K562 (cell line): ENCODE measurements around the gene OBSCN. TPM values are rescaled to one million over a fixed set of nuclear protein-coding genes. Genes with fewer than 3 reads are reported as not detected.

Experiments used
- CXXC5 ChIP-seq: fragments of 250-450 bp; sonication (Bioruptor Pico); IDR thresholded peaks from 2 replicates; pipeline ENCODE4 v1.8.0; 2022; ENCODE audit warnings: inconsistent platforms, mild to moderate bottlenecking, moderate library complexity
- ETS1 ChIP-seq: conservative IDR thresholded peaks from 2 replicates; pipeline ENCODE4 v1.6.1; 2011; ENCODE audit warnings: low read depth, mild to moderate bottlenecking, low read length; ENCODE audit not compliant: control insufficient read depth
- HMGXB4 ChIP-seq: sonication (generic); formaldehyde crosslinking; IDR thresholded peaks from 2 replicates; pipeline ENCODE4 v1.8.1; 2023; ENCODE audit warnings: mild to moderate bottlenecking, missing genetic modification reagents
- MNT ChIP-seq, 2 experiments: fragments of 450-650 bp; conservative IDR thresholded peaks; 2 replicates each; pipeline ENCODE4 v1.6.1; 2017; ENCODE audit warnings: mild to moderate bottlenecking in 2 of 2, moderate library complexity in 2 of 2
- PHF8 ChIP-seq: fragments of 200-600 bp; sonication (generic); IDR thresholded peaks from 2 replicates; pipeline ENCODE4 v1.6.1; 2012; ENCODE audit warnings: mixed run types, mild to moderate bottlenecking, inconsistent platforms, low read length, moderate library complexity, borderline replicate concordance
- SAFB ChIP-seq: fragments of 200-400 bp; formaldehyde crosslinking; IDR thresholded peaks from 2 replicates; pipeline ENCODE4 v1.6.1; 2017; ENCODE audit warnings: low read depth, low read length, borderline replicate concordance
- TFAP4 ChIP-seq: sonication (generic); formaldehyde crosslinking; IDR thresholded peaks from 2 replicates; pipeline ENCODE4 v1.8.0; 2022; ENCODE audit warnings: missing genetic modification reagents, mild to moderate bottlenecking, moderate library complexity, borderline replicate concordance
- VEZF1 ChIP-seq: fragments of 200-800 bp; sonication (Bioruptor generic); IDR thresholded peaks from 2 replicates; pipeline ENCODE4 v1.6.1; 2017; ENCODE audit warnings: missing genetic modification characterization, missing compliant biosample characterization
- ZNF316 ChIP-seq: fragments of 450-650 bp; IDR thresholded peaks from 2 replicates; pipeline ENCODE4 v1.6.1; 2016
- polyA plus RNA-seq, 8 experiments: library from polyadenylated mRNA; depleted of rRNA in 4 of 8; stranded (reverse) in 5 of 8; unstranded in 3 of 8; fragments of >200 nt; fragmentation: Nextera tagmentation in 2 of 8; fragmentation: Illumina TruSeq in 1 of 8; extraction: Ambion mirVana in 2 of 8; extraction: Trizol in 1 of 8; gene quantifications; 2 replicates each; pipeline versions ENCODE4 v1.2.1 to v1.2.3, GENCODE V29; 2011 to 2014; ENCODE audit warnings: inconsistent platforms in 1 of 8, missing spikeins in 1 of 8
- total RNA-seq, 7 experiments: library from RNA; depleted of rRNA in 6 of 7; stranded (reverse); fragments of >200 nt in 6 of 7; fragmentation: Illumina TruSeq in 2 of 7; extraction: Trizol in 2 of 7; gene quantifications; 2 replicates each; pipeline versions ENCODE4 v1.2.1 to v1.2.3, GENCODE V29; 2011 to 2021; ENCODE audit warnings: low replicate concordance in 1 of 7

OBSCN gene
- total and polyA plus RNA-seq, 9 of the 15 experiments (the other 6 are each of a cell fraction or from before 2014, with no cell fraction given), result 0.18 to 19.7 (median 3.6) TPM

- no peak for TF ChIP-seq HMGXB4 (CRISPR knock-in tag)
- TF ChIP-seq TFAP4 (CRISPR knock-in tag), result peak; percentile 64; the same call in 1 of the 2 replicates
- TF ChIP-seq CXXC5 (CRISPR knock-in tag), result peak; percentile 65
- TF ChIP-seq SAFB, result peak; percentile 77; the same call in 1 of the 2 replicates
- no peak for TF ChIP-seq ZNF316
- peak; percentile 57; the same call in 1 of the 2 replicates for TF ChIP-seq VEZF1
- 0 out of 2 replicates have a peak, but pooled peaks have one; percentile 63 for TF ChIP-seq ETS1
- TF ChIP-seq MNT (conservative IDR thresholded peaks at IDR 0.05), result peak in 1 of 2 experiments; percentile 73; a peak in 3 of 4 replicates
- peak; percentile 24; the same call in 1 of the 2 replicates for TF ChIP-seq PHF8
These were observed 170.4 kb downstream of the OBSCN start (continued) for GRCh38 chr1:228378090-228378872.
